PFSK-1 (cell line): ENCODE data around the gene HRC.

ENCODE experiments used
- FOXP2 ChIP-seq: optimal IDR thresholded peaks from 2 replicates; pipeline ENCODE3; 2011; ENCODE audit warnings: borderline replicate concordance, control low read depth, inconsistent platforms; ENCODE audit not compliant: insufficient read depth; ENCODE audit errors: extremely low read length, extremely low read depth
- POLR2AphosphoS5 ChIP-seq: IDR thresholded peaks from 2 replicates; pipeline ENCODE4 v1.6.1; 2012; ENCODE audit warnings: low read depth, mild to moderate bottlenecking, control low read depth, low read length, moderate library complexity
- REST ChIP-seq, 2 experiments: IDR thresholded peaks; 2 replicates each; pipeline versions ENCODE4 v1.6.1 to v1.8.0; 2011 to 2012; ENCODE audit warnings: low read depth in 2 of 2, low read length in 2 of 2, control low read depth in 1 of 2, inconsistent platforms in 1 of 2, mild to moderate bottlenecking in 1 of 2, moderate library complexity in 1 of 2; ENCODE audit not compliant: insufficient read depth in 1 of 2
- SIN3A ChIP-seq: IDR thresholded peaks from 2 replicates; pipeline ENCODE4 v1.6.1; 2012; ENCODE audit warnings: mild to moderate bottlenecking, low read length, moderate library complexity, borderline replicate concordance; ENCODE audit not compliant: insufficient read depth
- TAF1 ChIP-seq: IDR thresholded peaks from 2 replicates; pipeline ENCODE4 v1.6.1; 2012; ENCODE audit warnings: low read length, control low read depth, borderline replicate concordance; ENCODE audit not compliant: insufficient read depth

HRC gene

GRCh38 chr19:49167857-49168409 lies 12.7 kb upstream of the HRC start:
- TF ChIP-seq SIN3A (no peak), FOXP2 (no peak), POLR2AphosphoS5 (no peak), TAF1 (no peak), REST (IDR thresholded peaks at IDR 0.05; ENCODE audit: insufficient read depth in 1 of 2, low read depth in 2 of 2, low read length in 2 of 2) (no peak)

- no peak for TF ChIP-seq REST (IDR thresholded peaks at IDR 0.05; ENCODE audit: insufficient read depth in 1 of 2, low read depth in 2 of 2, low read length in 2 of 2)
- TF ChIP-seq TAF1 = no peak
- TF ChIP-seq SIN3A = no peak
- TF ChIP-seq FOXP2 = no peak
- TF ChIP-seq POLR2AphosphoS5 = no peak
These were observed 10.7 kb upstream of the HRC start for GRCh38 chr19:49165865-49166301.

GRCh38 chr19:49165111-49165750 lies 10.0 kb upstream of the HRC start:
- no peak for TF ChIP-seq FOXP2
- TF ChIP-seq TAF1 = no peak
- TF ChIP-seq SIN3A = no peak
- no peak for TF ChIP-seq POLR2AphosphoS5
- no peak for TF ChIP-seq REST (IDR thresholded peaks at IDR 0.05; ENCODE audit: insufficient read depth in 1 of 2, low read depth in 2 of 2, low read length in 2 of 2)

GRCh38 chr19:49161987-49162386 lies 6.8 kb upstream of the HRC start:
- TF ChIP-seq FOXP2 = no peak
- no peak for TF ChIP-seq SIN3A
- no peak for TF ChIP-seq TAF1
- TF ChIP-seq REST (IDR thresholded peaks at IDR 0.05; ENCODE audit: insufficient read depth in 1 of 2, low read depth in 2 of 2, low read length in 2 of 2) = no peak
- TF ChIP-seq POLR2AphosphoS5 = no peak
